Measurements from ENCODE around the gene SLC25A3. TPM values are rescaled to one million over a fixed set of nuclear protein-coding genes. Genes with fewer than 3 reads are reported as not detected.
A peak's percentile ranks its signal among the peaks of the same experiment; 100 is the strongest.

Gene SLC25A3
- total RNA-seq, 1 donor from 2014 or later: 727 TPM

- TF ChIP-seq CTCF (IDR thresholded peaks at IDR 0.05; ENCODE audit: insufficient read depth, low read length, poor library complexity, severe bottlenecking): peak; percentile 51
- DNase-seq (ENCODE audit: low read depth): no peak
- Histone ChIP-seq H3K4me3 (ENCODE audit: low read depth, low read length) (no peak overlapping the region), H3K27me3 (ENCODE audit: control insufficient read depth, insufficient read depth, low read length) (no peaks in the 10 kb centered on the region), H3K36me3 (ENCODE audit: control insufficient read depth, insufficient read depth, low read length) (no peaks in the 10 kb centered on the region)
These were observed 60.5 kb downstream of the SLC25A3 start for GRCh38 chr12:98653866-98654493.

Other genes with a start within 250 kb of the SLC25A3 start
- gene TMPO, start 78.1 kb upstream of the SLC25A3 start, total RNA-seq: 63.0 and 81.7 TPM in 2 replicates
- 21.2 and 28.5 TPM in 2 replicates for gene IKBIP, start 51.1 kb downstream of the SLC25A3 start, total RNA-seq
- 12.5 and 15.7 TPM in 2 replicates for gene APAF1, start 51.6 kb downstream of the SLC25A3 start, total RNA-seq

All from kidney epithelial cell (primary cell).